ENCODE results near the gene COL12A1. TPM values are rescaled to one million over a fixed set of nuclear protein-coding genes. Genes with fewer than 3 reads are reported as not detected.
"Not testable (repeated sequence)": the region's sequence is repeated elsewhere in the genome, so short reads cannot be mapped to it uniquely, and the experiment has no call there.

Gene COL12A1
- total RNA-seq, 2 donors from 2014 or later, result 219 to 222 TPM

- intact Hi-C loops (cut with DNase I), result loop anchor here (2.0 to 10.0 kb wide), 7 partner anchors 101 to 1465 kb away; no protein-coding TSS in a partner anchor
- DNase-seq (ENCODE audit: low spot score), result no peak
These were observed 6.0 kb downstream of the COL12A1 start for GRCh38 chr6:75199889-75200288.

GRCh38 chr6:75196081-75196687 is 9.7 kb downstream of the COL12A1 start:
- no peak for DNase-seq (ENCODE audit: low spot score)
- intact Hi-C loops (cut with DNase I), result no loop called here

GRCh38 chr6:75188221-75188925 is 17.5 kb downstream of the COL12A1 start:
- intact Hi-C loops (cut with DNase I), result no loop called here
- no peak for DNase-seq (ENCODE audit: low spot score)

GRCh38 chr6:75186581-75186980 is 19.3 kb downstream of the COL12A1 start:
- intact Hi-C loops (cut with DNase I); DNase-seq (ENCODE audit: low spot score): not testable (repeated sequence)

- intact Hi-C loops (cut with DNase I), result no loop called here
- DNase-seq (ENCODE audit: low spot score), result no peak
These were observed 22.7 kb downstream of the COL12A1 start for GRCh38 chr6:75183099-75183541.

GRCh38 chr6:75180864-75181263 is 25.0 kb downstream of the COL12A1 start:
- no peak for DNase-seq (ENCODE audit: low spot score)
- intact Hi-C loops (cut with DNase I), result no loop called here

- DNase-seq (ENCODE audit: low spot score), result no peak
- intact Hi-C loops (cut with DNase I), result no loop called here
These were observed 27.1 kb downstream of the COL12A1 start for GRCh38 chr6:75178757-75179156.

- intact Hi-C loops (cut with DNase I), result no loop called here
These were observed 29.7 kb downstream of the COL12A1 start for GRCh38 chr6:75176076-75176582.

GRCh38 chr6:75171986-75172385 is 33.9 kb downstream of the COL12A1 start:
- intact Hi-C loops (cut with DNase I), result no loop called here
- no peak for DNase-seq (ENCODE audit: low spot score)

More at GRCh38 chr6:75176076-75176582, 29.7 kb downstream of the COL12A1 start:
- DNase-seq (ENCODE audit: low spot score), result no peak

GRCh38 chr6:75171567-75171966 is 34.3 kb downstream of the COL12A1 start:
- DNase-seq (ENCODE audit: low spot score), result no peak
- intact Hi-C loops (cut with DNase I), result no loop called here

GRCh38 chr6:75170691-75171560 is 34.9 kb downstream of the COL12A1 start:
- intact Hi-C loops (cut with DNase I), result no loop called here
- no peak for DNase-seq (ENCODE audit: low spot score)

- DNase-seq (ENCODE audit: low spot score), result no peak
- intact Hi-C loops (cut with DNase I), result no loop called here
These were observed 35.9 kb downstream of the COL12A1 start for GRCh38 chr6:75169689-75170586.

GRCh38 chr6:75167851-75168250 is 38.0 kb downstream of the COL12A1 start:
- intact Hi-C loops (cut with DNase I), result no loop called here
- DNase-seq (ENCODE audit: low spot score), result no peak

- intact Hi-C loops (cut with DNase I), result no loop called here
- no peak for DNase-seq (ENCODE audit: low spot score)
These were observed 38.5 kb downstream of the COL12A1 start for GRCh38 chr6:75167325-75167724.

GRCh38 chr6:75166773-75167172 is 39.1 kb downstream of the COL12A1 start:
- no peak for DNase-seq (ENCODE audit: low spot score)
- intact Hi-C loops (cut with DNase I), result no loop called here

- no peak for DNase-seq (ENCODE audit: low spot score)
- intact Hi-C loops (cut with DNase I), result no loop called here
These were observed 39.6 kb downstream of the COL12A1 start for GRCh38 chr6:75166236-75166635.

GRCh38 chr6:75158176-75158575 is 47.7 kb downstream of the COL12A1 start:
- DNase-seq (ENCODE audit: low spot score), result no peak

GRCh38 chr6:75157336-75157735 is 48.5 kb downstream of the COL12A1 start:
- intact Hi-C loops (cut with DNase I), result loop anchor here in 1 of 2 donors (5.0 kb wide), 1 partner anchor 220 kb away; no protein-coding TSS in a partner anchor

More at GRCh38 chr6:75158176-75158575, 47.7 kb downstream of the COL12A1 start:
- intact Hi-C loops (cut with DNase I), result loop anchor here in 1 of 2 donors (5.0 kb wide), 1 partner anchor 221 kb away; no protein-coding TSS in a partner anchor

More at GRCh38 chr6:75157336-75157735, 48.5 kb downstream of the COL12A1 start:
- no peak for DNase-seq (ENCODE audit: low spot score)

All from posterior vena cava (tissue), 2 donors.